Nephron progenitor cell (in vitro differentiated cells): ENCODE measurements around the gene KHDC4.

Source experiments
- DNase-seq: peaks from one replicate; pipeline ENCODE4 v3.0.0; 2021
- H3K27ac Mint-ChIP-seq: 2 replicates; pipeline ENCODE4 v1.8.0; 2021; ENCODE audit warnings: mild to moderate bottlenecking, moderate library complexity, mixed read lengths
- H3K27me3 Mint-ChIP-seq: 2 replicates; pipeline ENCODE4 v1.8.0; 2021; ENCODE audit warnings: mild to moderate bottlenecking, low read depth, mixed read lengths; ENCODE audit not compliant: poor library complexity
- H3K36me3 Mint-ChIP-seq: 2 replicates; pipeline ENCODE4 v1.8.0; 2021; ENCODE audit warnings: low read depth, mixed read lengths
- H3K4me1 Mint-ChIP-seq: 2 replicates; pipeline ENCODE4 v1.8.0; 2021; ENCODE audit warnings: mixed read lengths
- H3K4me3 Mint-ChIP-seq: 2 replicates; pipeline ENCODE4 v1.8.0; 2021; ENCODE audit warnings: mild to moderate bottlenecking, moderate library complexity, mixed read lengths
- H3K9me3 Mint-ChIP-seq: 2 replicates; pipeline ENCODE4 v1.8.0; 2021; ENCODE audit warnings: mild to moderate bottlenecking, moderate library complexity, mixed read lengths
- TF ChIP-seq, protein P1 (sequence below): fragments of 200-600 bp; sonication (generic); IDR thresholded peaks from 2 replicates; pipeline ENCODE4 v1.5.0; 2021; ENCODE audit warnings: antibody characterized with exemption

Gene KHDC4

DNA sequence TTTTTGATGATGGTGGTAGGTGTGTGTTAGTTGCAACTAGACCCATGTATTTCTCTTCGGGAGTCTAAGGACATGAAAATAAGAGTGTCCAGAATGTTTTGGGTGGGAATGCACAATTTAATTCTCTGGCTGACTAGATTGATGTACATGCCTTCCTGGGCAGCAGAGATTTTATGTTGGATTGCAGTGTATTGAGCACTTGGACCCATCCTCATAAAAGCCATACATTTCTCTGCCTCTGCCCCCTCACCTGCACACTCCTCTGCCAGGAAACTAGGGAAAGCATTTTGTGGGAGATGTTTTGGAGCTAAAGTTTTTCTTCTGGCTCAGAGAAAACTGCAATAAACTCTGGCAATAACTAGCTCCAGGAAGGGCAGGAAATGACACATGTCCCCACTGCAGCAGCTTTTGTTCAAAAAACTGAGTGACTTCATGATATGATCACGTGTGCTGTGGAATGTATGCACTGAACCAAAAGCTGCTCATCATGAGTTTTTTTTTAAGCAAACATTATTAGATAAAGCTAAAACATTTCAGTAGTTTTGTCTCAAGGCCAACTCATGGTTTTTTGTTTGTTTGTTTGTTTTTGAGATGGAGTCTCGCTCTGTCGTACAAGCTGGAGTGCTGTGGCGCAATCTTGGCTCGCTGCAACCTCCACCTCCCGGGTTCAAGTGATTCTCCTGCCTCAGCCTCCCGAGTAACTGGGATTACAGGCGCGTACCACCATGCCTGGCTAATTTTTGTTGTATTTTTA is 40.6 kb downstream of the KHDC4 start:
- no peak for DNase-seq
- Mint-ChIP-seq H3K9me3 (no peaks in the 10 kb centered on the region), H3K4me3 (no peak overlapping the region), H3K27ac (peak overlapping the region; percentile 17), H3K36me3 (peaks cover 21% of the 10 kb centered on the region), H3K4me1 (no peaks in the 10 kb centered on the region), H3K27me3 (peaks cover 8% of the 10 kb centered on the region)
- TF ChIP-seq, protein P1, sequence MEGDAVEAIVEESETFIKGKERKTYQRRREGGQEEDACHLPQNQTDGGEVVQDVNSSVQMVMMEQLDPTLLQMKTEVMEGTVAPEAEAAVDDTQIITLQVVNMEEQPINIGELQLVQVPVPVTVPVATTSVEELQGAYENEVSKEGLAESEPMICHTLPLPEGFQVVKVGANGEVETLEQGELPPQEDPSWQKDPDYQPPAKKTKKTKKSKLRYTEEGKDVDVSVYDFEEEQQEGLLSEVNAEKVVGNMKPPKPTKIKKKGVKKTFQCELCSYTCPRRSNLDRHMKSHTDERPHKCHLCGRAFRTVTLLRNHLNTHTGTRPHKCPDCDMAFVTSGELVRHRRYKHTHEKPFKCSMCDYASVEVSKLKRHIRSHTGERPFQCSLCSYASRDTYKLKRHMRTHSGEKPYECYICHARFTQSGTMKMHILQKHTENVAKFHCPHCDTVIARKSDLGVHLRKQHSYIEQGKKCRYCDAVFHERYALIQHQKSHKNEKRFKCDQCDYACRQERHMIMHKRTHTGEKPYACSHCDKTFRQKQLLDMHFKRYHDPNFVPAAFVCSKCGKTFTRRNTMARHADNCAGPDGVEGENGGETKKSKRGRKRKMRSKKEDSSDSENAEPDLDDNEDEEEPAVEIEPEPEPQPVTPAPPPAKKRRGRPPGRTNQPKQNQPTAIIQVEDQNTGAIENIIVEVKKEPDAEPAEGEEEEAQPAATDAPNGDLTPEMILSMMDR = no peak

DNA sequence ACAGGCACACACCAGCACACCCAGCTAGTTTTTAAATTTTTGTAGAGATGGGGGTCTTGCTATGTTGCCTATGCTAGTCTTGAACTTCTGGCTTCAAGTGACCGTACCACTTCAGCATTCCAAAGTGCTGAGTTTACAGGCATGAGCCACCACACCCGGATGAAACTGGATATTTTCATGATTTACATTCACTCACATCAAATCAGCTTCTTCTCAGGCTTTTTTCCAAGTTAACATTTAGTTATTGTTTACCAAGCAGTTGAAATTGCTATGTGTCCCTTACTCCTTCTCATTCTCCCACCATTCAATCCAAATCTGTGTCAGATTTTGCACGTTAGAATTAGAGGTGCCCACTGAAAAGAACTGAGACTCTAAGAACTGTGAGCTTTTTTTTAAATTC is 41.4 kb downstream of the KHDC4 start:
- Mint-ChIP-seq H3K36me3 (peaks cover 17% of the 10 kb centered on the region), H3K27ac (peak overlapping the region; percentile 17), H3K9me3 (no peaks in the 10 kb centered on the region), H3K4me1 (no peaks in the 10 kb centered on the region), H3K27me3 (peaks cover 8% of the 10 kb centered on the region), H3K4me3 (no peak overlapping the region)
- TF ChIP-seq, protein P1 = no peak
- DNase-seq = no peak

DNA sequence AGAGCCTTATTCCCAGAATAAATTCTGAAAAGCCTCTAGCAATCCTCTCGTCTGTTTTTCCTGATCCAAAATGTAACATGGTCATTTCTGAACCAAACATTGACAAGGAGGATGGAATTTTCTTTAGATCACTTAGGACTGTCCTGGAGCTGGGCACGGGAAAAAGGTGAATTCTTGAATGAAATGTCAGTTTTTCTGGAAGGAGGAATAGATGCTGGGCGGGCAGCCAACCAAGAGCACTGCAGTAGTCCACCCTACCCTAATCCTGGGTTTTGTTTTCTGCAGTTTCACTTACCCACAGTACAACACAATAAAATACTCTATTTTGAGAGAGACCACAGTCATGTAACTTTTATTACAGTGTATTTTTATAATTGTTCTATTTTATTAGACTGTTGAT is 44.0 kb downstream of the KHDC4 start:
- H3K27me3 Mint-ChIP-seq = peaks cover 10% of the 10 kb centered on the region
- TF ChIP-seq, protein P1 = no peak
- H3K4me3 Mint-ChIP-seq = no peak overlapping the region
- H3K27ac Mint-ChIP-seq = no peak overlapping the region
- H3K4me1 Mint-ChIP-seq = no peaks in the 10 kb centered on the region
- H3K36me3 Mint-ChIP-seq = no peaks in the 10 kb centered on the region
- no peaks in the 10 kb centered on the region for H3K9me3 Mint-ChIP-seq
- no peak for DNase-seq

DNA sequence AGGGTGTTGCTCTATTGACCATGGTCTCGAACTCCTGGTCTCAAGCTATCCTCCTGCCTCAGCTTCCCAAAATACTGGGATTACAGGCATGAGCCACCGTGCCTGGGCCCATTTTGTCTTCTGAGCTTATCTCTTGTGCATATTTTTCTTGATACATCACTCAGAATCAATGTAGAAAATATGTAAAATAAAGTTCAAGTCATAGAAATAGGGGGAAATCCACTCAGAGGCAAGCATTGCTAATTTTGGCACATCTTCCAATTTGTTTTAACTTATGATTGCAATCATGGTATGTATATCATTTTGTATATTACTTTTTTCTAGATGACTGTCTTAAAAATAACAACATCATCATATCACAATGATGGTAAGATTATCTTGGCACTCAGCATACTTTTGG is 44.6 kb downstream of the KHDC4 start:
- no peak overlapping the region for H3K4me3 Mint-ChIP-seq
- TF ChIP-seq, protein P1 = no peak
- no peak for DNase-seq
- no peaks in the 10 kb centered on the region for H3K36me3 Mint-ChIP-seq
- H3K4me1 Mint-ChIP-seq = no peaks in the 10 kb centered on the region
- peaks cover 14% of the 10 kb centered on the region for H3K27me3 Mint-ChIP-seq
- no peaks in the 10 kb centered on the region for H3K9me3 Mint-ChIP-seq
- H3K27ac Mint-ChIP-seq = no peak overlapping the region

DNA sequence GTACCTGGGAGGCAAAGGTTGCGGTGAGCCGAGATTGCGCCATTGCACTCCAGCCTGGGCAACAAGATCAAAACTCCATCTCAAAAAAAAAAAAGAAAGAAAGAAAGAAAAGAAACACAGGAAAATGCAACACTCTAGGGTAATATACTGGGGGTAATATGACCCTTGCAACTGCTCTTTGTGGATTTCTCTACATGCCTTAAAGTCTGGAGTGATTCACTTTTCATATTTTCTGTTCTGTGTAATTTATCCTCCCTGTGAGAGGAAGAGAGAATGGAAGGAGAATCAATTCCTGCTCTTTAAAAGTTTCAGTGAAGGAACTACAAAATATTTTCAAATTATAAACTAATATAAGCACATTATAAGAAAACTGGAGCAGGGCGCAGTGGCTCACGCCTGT is 45.7 kb downstream of the KHDC4 start:
- Mint-ChIP-seq H3K36me3 (no peaks in the 10 kb centered on the region), H3K4me3 (no peak overlapping the region), H3K27ac (no peak overlapping the region), H3K4me1 (no peaks in the 10 kb centered on the region), H3K27me3 (peaks cover 25% of the 10 kb centered on the region), H3K9me3 (no peaks in the 10 kb centered on the region)
- TF ChIP-seq, protein P1 = no peak
- no peak for DNase-seq

DNA sequence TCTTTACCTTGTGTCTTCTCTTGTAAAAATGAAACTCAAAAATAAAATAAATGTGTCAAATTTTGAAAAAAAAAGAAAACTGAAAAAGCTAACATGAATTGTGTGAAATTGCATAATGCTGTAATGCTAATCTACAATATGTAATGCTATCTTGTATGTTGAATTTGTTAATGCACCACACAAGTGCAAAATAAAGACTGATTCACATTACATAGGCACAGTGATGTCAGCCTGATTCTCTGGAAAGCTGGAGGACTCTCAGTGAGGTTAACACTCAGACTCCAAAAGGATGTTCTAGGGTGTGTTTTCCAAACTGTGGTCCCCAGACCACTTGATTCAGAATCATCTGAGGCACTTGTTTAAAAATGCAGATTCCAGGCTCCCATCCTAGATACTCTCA is 49.2 kb downstream of the KHDC4 start:
- no peak overlapping the region for H3K4me3 Mint-ChIP-seq
- TF ChIP-seq, protein P1 = no peak
- H3K27me3 Mint-ChIP-seq = peaks cover 33% of the 10 kb centered on the region
- no peak for DNase-seq
- H3K4me1 Mint-ChIP-seq = no peaks in the 10 kb centered on the region
- H3K27ac Mint-ChIP-seq = no peak overlapping the region
- no peaks in the 10 kb centered on the region for H3K36me3 Mint-ChIP-seq
- H3K9me3 Mint-ChIP-seq = no peaks in the 10 kb centered on the region
